ENCODE data around the gene SBF1.

DNA sequence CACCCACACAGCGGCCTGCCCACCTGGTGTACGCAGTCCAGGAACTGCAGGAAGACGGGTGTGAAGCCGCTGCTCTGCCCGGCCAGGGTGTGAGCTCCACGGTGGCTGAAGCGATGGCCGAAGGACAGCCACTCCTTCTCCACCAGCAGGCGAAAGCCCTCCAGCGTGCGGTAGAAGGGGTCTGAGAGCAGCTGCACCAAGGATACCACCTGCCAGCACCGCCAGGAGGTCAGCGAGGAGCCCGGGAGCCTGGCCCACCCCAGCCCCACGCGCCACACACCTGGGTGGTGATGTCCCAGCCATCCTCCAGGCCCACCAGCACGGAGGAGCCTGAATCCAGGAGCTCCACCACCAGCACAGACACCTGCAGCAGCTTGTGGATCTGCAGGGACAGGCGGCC is 19.6 kb downstream of the SBF1 start:
- TF ChIP-seq, protein P1, sequence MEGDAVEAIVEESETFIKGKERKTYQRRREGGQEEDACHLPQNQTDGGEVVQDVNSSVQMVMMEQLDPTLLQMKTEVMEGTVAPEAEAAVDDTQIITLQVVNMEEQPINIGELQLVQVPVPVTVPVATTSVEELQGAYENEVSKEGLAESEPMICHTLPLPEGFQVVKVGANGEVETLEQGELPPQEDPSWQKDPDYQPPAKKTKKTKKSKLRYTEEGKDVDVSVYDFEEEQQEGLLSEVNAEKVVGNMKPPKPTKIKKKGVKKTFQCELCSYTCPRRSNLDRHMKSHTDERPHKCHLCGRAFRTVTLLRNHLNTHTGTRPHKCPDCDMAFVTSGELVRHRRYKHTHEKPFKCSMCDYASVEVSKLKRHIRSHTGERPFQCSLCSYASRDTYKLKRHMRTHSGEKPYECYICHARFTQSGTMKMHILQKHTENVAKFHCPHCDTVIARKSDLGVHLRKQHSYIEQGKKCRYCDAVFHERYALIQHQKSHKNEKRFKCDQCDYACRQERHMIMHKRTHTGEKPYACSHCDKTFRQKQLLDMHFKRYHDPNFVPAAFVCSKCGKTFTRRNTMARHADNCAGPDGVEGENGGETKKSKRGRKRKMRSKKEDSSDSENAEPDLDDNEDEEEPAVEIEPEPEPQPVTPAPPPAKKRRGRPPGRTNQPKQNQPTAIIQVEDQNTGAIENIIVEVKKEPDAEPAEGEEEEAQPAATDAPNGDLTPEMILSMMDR (IDR thresholded peaks at IDR 0.05) = no peak
- TF ChIP-seq POLR2A (IDR thresholded peaks at IDR 0.05) = no peak

Data from heart left ventricle (tissue), 13 donors.